ENCODE data around the gene NTNG1. TPM values are rescaled to one million over a fixed set of nuclear protein-coding genes. Genes with fewer than 3 reads are reported as not detected.

Gene NTNG1
- total and polyA plus RNA-seq, 2 of the 8 experiments (the other 6 are each of a cell fraction or from before 2014, with no cell fraction given) = 1.2 to 4.1 TPM

- no peak for TF ChIP-seq RBBP5 (IDR thresholded peaks at IDR 0.05; ENCODE audit: borderline replicate concordance, low read depth, low read length)
- no peak for TF ChIP-seq HDAC2 (IDR thresholded peaks at IDR 0.05; ENCODE audit: borderline replicate concordance in 1 of 2, low read depth in 2 of 2, low read length in 2 of 2)
- TF ChIP-seq E2F6 (IDR thresholded peaks at IDR 0.05) = no peak
- no peak for TF ChIP-seq NRF1 (IDR thresholded peaks at IDR 0.05; ENCODE audit: low read depth, low read length)
- TF ChIP-seq YY1 (IDR thresholded peaks at IDR 0.05; ENCODE audit: low read depth, low read length) = no peak
- TF ChIP-seq CTBP2 (IDR thresholded peaks at IDR 0.05; ENCODE audit: borderline replicate concordance, insufficient read depth, insufficient read length, low read length) = no peak
- TF ChIP-seq BCL11A (IDR thresholded peaks at IDR 0.05; ENCODE audit: low read depth in 2 of 2, low read length in 2 of 2) = no peak
- no peak for TF ChIP-seq ZNF274 (IDR thresholded peaks at IDR 0.05; ENCODE audit: borderline replicate concordance, extremely low read depth, low read length)
Observed at GRCh38 chr1:107343601-107344000, 202.8 kb downstream of the NTNG1 start (continued).
